Kidney epithelial cell (primary cell): ENCODE measurements around the gene MYO1B. TPM values are rescaled to one million over a fixed set of nuclear protein-coding genes. Genes with fewer than 3 reads are reported as not detected.

Source experiments
- DNase-seq: peaks from one replicate; pipeline ENCODE4 v3.0.0-alpha.2; 2010; ENCODE audit warnings: low read depth
- H3K27me3 ChIP-seq: 2 replicates; pipeline ENCODE4 v1.6.0; 2011; ENCODE audit warnings: low read length; ENCODE audit not compliant: control insufficient read depth, insufficient read depth
- H3K36me3 ChIP-seq: 2 replicates; pipeline ENCODE4 v1.5.1; 2011; ENCODE audit warnings: low read length; ENCODE audit not compliant: control insufficient read depth, insufficient read depth
- H3K4me3 ChIP-seq: 2 replicates; pipeline ENCODE4 v1.5.1; 2011; ENCODE audit warnings: low read depth, mild to moderate bottlenecking, control low read depth, low read length
- total RNA-seq: library from RNA; depleted of rRNA; stranded (reverse); fragments of >200 nt; gene quantifications from 2 replicates; pipeline ENCODE4 v1.2.3, GENCODE V29; 2015
- TF ChIP-seq, protein P1 (sequence below): IDR thresholded peaks from 2 replicates; pipeline ENCODE4 v1.5.1; 2011; ENCODE audit warnings: mild to moderate bottlenecking, moderate library complexity, low read length, control low read depth, inconsistent platforms; ENCODE audit not compliant: insufficient read depth, poor library complexity, severe bottlenecking

MYO1B gene
- total RNA-seq, 1 donor from 2014 or later = 62.8 TPM

DNA sequence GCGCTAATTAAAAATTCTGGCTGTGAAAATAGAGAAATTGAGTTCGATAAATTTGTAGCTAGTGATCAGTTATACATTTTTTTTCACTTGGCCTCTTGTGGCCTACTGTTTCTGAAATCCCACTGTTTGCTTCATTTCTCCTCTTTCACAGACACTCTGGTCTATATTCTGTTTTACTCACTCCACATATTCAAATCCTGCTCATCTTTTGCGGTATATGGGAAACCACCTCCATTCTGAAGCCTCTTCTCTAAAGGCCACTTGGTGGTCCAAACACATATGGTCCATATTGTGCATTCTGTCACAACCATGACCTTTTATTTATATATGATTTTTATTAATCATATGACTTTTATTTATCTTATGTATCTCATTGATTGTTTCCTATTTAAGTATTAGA, 67.0 kb downstream of the MYO1B start:
- Histone ChIP-seq H3K27me3 (no peaks in the 10 kb centered on the region), H3K4me3 (no peak overlapping the region), H3K36me3 (no peaks in the 10 kb centered on the region)
- DNase-seq = no peak
- TF ChIP-seq, protein P1, sequence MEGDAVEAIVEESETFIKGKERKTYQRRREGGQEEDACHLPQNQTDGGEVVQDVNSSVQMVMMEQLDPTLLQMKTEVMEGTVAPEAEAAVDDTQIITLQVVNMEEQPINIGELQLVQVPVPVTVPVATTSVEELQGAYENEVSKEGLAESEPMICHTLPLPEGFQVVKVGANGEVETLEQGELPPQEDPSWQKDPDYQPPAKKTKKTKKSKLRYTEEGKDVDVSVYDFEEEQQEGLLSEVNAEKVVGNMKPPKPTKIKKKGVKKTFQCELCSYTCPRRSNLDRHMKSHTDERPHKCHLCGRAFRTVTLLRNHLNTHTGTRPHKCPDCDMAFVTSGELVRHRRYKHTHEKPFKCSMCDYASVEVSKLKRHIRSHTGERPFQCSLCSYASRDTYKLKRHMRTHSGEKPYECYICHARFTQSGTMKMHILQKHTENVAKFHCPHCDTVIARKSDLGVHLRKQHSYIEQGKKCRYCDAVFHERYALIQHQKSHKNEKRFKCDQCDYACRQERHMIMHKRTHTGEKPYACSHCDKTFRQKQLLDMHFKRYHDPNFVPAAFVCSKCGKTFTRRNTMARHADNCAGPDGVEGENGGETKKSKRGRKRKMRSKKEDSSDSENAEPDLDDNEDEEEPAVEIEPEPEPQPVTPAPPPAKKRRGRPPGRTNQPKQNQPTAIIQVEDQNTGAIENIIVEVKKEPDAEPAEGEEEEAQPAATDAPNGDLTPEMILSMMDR = no peak

DNA sequence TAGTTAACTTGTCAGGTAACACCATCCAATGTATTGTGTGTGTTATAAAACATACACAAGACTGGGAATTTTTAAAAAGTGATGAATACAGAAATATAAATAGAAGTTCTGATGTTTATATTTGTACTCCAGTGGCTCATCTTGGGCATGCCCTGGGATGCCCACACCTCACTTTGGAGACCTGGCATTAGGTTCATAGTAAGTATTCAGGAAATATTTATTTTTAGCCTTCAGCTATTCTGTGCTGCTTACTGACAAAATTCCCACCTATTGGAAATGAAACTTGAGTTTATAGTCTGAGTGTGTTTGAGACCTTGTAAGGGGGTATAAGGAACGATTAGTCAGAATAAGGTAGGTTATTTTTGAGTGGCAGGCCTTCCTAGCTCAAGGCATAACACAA, 67.5 kb downstream of the MYO1B start:
- TF ChIP-seq, protein P1 = no peak
- Histone ChIP-seq H3K4me3 (no peak overlapping the region), H3K27me3 (no peaks in the 10 kb centered on the region), H3K36me3 (no peaks in the 10 kb centered on the region)
- no peak for DNase-seq

DNA sequence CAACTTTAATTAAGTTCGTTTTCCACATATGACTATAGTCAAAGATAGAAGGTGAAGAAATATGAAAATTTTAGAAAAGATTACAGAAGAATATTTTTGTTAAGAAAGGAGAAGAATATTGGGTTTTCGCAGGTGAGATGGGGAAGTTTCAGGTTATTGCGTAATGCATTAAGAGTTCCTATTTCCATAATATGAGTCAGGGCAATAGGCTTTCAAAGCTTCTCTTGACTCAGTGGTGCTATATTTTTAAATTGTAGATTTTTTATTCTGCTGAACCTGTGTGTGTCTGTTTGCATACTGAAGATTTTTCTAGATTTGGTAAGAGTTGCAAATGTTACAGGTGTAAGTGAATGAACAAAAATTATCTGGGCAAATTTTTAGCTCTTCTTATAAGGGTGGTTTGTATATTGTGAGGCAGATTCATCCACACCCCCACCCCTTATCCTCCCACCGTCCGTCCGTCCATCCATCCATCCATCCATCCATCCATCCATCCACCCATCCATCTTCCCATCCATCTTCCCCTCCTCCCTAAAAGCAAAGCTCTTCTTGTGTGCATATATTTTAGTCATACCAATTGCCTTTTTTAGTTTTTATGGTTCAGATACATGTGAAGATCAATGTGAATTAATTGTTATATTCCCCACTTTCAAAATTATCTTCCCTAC, 69.6 kb downstream of the MYO1B start:
- TF ChIP-seq, protein P1 = no peak
- Histone ChIP-seq H3K4me3 (no peak overlapping the region), H3K27me3 (no peaks in the 10 kb centered on the region), H3K36me3 (no peaks in the 10 kb centered on the region)
- no peak for DNase-seq

DNA sequence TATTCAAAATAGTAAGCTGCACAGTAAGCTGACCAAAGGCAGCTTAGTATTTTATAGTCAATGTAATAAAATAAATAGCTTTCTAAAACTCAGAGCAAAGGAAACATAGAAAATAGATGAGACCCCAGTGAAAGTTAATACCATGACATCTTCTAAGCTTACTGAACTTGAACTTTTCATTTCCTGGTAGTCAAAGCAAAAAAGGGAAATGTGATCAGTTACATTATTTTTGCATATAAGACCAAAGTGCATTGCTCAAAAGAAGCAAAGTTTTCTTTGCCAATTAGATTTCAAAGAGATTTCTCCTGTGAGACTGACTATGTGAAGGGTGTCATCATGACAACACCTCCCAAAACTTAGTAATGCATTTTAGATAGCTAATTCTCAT, 70.2 kb downstream of the MYO1B start:
- no peak for DNase-seq
- H3K4me3 ChIP-seq = no peak overlapping the region
- TF ChIP-seq, protein P1 = no peak

DNA sequence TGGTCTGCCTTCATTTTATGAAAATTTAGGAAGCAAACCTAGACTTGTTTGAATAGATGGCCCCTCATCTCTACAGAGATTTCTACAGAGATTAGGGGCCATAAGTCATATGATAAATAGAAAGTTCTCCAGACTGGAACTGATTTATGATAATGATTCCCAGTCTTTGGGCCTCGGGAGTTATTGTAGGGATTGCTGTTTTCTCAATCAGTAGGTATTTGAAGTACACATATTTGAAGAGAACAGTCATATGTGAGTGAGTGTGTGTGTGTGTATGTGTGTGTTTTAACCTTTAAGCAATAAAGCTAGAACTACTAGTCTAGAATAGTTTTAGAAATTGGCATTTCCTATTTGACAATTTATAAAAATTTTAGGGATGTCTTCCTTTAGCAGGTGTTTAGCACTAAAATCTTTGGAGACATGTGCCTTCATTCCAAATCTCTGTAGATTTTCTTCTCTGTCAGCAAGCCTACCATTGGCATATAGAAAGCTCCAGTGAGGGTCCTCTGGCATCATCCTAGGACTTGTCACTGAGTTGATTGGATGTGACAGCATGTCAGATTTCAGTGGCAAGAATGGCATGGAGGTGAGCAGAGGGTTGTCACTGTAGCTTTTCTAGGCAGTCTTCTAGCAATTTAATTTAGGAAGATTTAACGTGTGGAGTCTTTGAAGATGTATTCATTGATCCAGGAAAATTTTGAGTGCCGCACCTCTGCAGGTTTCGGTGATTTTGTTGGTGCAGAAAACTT, 71.2 kb downstream of the MYO1B start:
- H3K4me3 ChIP-seq = no peak overlapping the region
- DNase-seq = no peak
- H3K27me3 ChIP-seq = no peaks in the 10 kb centered on the region
- no peaks in the 10 kb centered on the region for H3K36me3 ChIP-seq
- TF ChIP-seq, protein P1 = no peak

More for the DNA sequence above, 70.2 kb downstream of the MYO1B start:
- Histone ChIP-seq H3K36me3 (no peaks in the 10 kb centered on the region), H3K27me3 (no peaks in the 10 kb centered on the region)
